K562 (cell line): ENCODE results near the gene MAD1L1. TPM values are rescaled to one million over a fixed set of nuclear protein-coding genes. Genes with fewer than 3 reads are reported as not detected.

Experiments used
- CAMTA2 ChIP-seq: fragments of 250-450 bp; sonication (Bioruptor Pico); conservative IDR thresholded peaks from 2 replicates; pipeline ENCODE4 v1.5.1; 2022
- FOXP1 ChIP-seq: sonication (generic); formaldehyde crosslinking; IDR thresholded peaks from 2 replicates; pipeline ENCODE4 v1.8.0; 2022; ENCODE audit warnings: mild to moderate bottlenecking, missing genetic modification reagents
- KDM5B ChIP-seq: fragments of 200-600 bp; sonication (generic); IDR thresholded peaks from 2 replicates; pipeline ENCODE4 v1.6.1; 2012; ENCODE audit warnings: low read depth, mild to moderate bottlenecking, moderate library complexity, low read length, control low read depth, inconsistent platforms; ENCODE audit not compliant: insufficient replicate concordance
- MAFK ChIP-seq: IDR thresholded peaks from 2 replicates; pipeline ENCODE4 v1.6.1; 2011; ENCODE audit warnings: low read length, improper control_type of control experiment
- MYBL2 ChIP-seq, 2 experiments: fragments of 450-650 bp in 1 of 2; sonication (generic) in 1 of 2; formaldehyde crosslinking in 1 of 2; IDR thresholded peaks; 2 replicates each; pipeline versions ENCODE4 v1.6.1 to v1.8.1; 2017 to 2022; ENCODE audit warnings: borderline replicate concordance in 1 of 2, inconsistent platforms in 1 of 2, low read depth in 1 of 2, mild to moderate bottlenecking in 1 of 2, missing genetic modification reagents in 1 of 2, moderate library complexity in 1 of 2
- MYNN ChIP-seq, 2 experiments: sonication (generic); formaldehyde crosslinking in 1 of 2; IDR thresholded peaks; 2 replicates each; pipeline versions ENCODE4 v1.5.0 to v1.6.1; 2016 to 2020; ENCODE audit warnings: antibody characterized with exemption in 1 of 2, missing genetic modification reagents in 1 of 2
- NFYB ChIP-seq: IDR thresholded peaks from 2 replicates; pipeline ENCODE4 v1.6.1; 2011; ENCODE audit warnings: mild to moderate bottlenecking, moderate library complexity; ENCODE audit not compliant: insufficient read length; ENCODE audit errors: extremely low read depth
- NR2F6 ChIP-seq: fragments of 450-650 bp; formaldehyde crosslinking; IDR thresholded peaks from 2 replicates; pipeline ENCODE4 v1.4.0; 2020; ENCODE audit warnings: mild to moderate bottlenecking
- SLC30A9 ChIP-seq: fragments of 250-450 bp; sonication (Bioruptor Pico); IDR thresholded peaks from 2 replicates; pipeline ENCODE4 v1.8.0; 2022; ENCODE audit warnings: mild to moderate bottlenecking, moderate library complexity
- THRAP3 ChIP-seq: fragments of 450-650 bp; IDR thresholded peaks from 2 replicates; pipeline ENCODE4 v1.6.1; 2016; ENCODE audit warnings: mild to moderate bottlenecking, inconsistent platforms, borderline replicate concordance
- ZNF133 ChIP-seq: fragments of 250-450 bp; sonication (Bioruptor Pico); IDR thresholded peaks from 2 replicates; pipeline ENCODE4 v1.4.0; 2020; ENCODE audit warnings: mild to moderate bottlenecking
- ZNF384 ChIP-seq: IDR thresholded peaks from 2 replicates; pipeline ENCODE4 v1.6.1; 2012; ENCODE audit warnings: low read depth, low read length, improper control_type of control experiment
- ZNF77 ChIP-seq: fragments of 250-450 bp; sonication (Bioruptor Pico); IDR thresholded peaks from 2 replicates; pipeline ENCODE4 v1.5.0; 2020
- polyA plus RNA-seq, 8 experiments: library from polyadenylated mRNA; depleted of rRNA in 4 of 8; stranded (reverse) in 5 of 8; unstranded in 3 of 8; fragments of >200 nt; fragmentation: Nextera tagmentation in 2 of 8; fragmentation: Illumina TruSeq in 1 of 8; extraction: Ambion mirVana in 2 of 8; extraction: Trizol in 1 of 8; gene quantifications; 2 replicates each; pipeline versions ENCODE4 v1.2.1 to v1.2.3, GENCODE V29; 2011 to 2014; ENCODE audit warnings: inconsistent platforms in 1 of 8, missing spikeins in 1 of 8
- total RNA-seq, 7 experiments: library from RNA; depleted of rRNA in 6 of 7; stranded (reverse); fragments of >200 nt in 6 of 7; fragmentation: Illumina TruSeq in 2 of 7; extraction: Trizol in 2 of 7; gene quantifications; 2 replicates each; pipeline versions ENCODE4 v1.2.1 to v1.2.3, GENCODE V29; 2011 to 2021; ENCODE audit warnings: low replicate concordance in 1 of 7
- TF ChIP-seq, protein P1 (sequence below), 2 experiments: fragments of 450-650 bp; formaldehyde crosslinking in 1 of 2; IDR thresholded peaks; 2 replicates each; pipeline versions ENCODE4 v1.4.0 to v1.6.1; 2014 to 2020; ENCODE audit warnings: mild to moderate bottlenecking in 2 of 2, borderline replicate concordance in 1 of 2, low read depth in 1 of 2
- TF ChIP-seq, protein P2 (sequence below): sonication (generic); formaldehyde crosslinking; IDR thresholded peaks from 2 replicates; pipeline ENCODE4 v1.8.1; 2023; ENCODE audit warnings: mild to moderate bottlenecking, missing genetic modification reagents

MAD1L1 gene
- total and polyA plus RNA-seq, 9 of the 15 experiments (the other 6 are each of a cell fraction or from before 2014, with no cell fraction given), result 1.7 to 89.7 (median 18.0) TPM

- TF ChIP-seq, protein P1, sequence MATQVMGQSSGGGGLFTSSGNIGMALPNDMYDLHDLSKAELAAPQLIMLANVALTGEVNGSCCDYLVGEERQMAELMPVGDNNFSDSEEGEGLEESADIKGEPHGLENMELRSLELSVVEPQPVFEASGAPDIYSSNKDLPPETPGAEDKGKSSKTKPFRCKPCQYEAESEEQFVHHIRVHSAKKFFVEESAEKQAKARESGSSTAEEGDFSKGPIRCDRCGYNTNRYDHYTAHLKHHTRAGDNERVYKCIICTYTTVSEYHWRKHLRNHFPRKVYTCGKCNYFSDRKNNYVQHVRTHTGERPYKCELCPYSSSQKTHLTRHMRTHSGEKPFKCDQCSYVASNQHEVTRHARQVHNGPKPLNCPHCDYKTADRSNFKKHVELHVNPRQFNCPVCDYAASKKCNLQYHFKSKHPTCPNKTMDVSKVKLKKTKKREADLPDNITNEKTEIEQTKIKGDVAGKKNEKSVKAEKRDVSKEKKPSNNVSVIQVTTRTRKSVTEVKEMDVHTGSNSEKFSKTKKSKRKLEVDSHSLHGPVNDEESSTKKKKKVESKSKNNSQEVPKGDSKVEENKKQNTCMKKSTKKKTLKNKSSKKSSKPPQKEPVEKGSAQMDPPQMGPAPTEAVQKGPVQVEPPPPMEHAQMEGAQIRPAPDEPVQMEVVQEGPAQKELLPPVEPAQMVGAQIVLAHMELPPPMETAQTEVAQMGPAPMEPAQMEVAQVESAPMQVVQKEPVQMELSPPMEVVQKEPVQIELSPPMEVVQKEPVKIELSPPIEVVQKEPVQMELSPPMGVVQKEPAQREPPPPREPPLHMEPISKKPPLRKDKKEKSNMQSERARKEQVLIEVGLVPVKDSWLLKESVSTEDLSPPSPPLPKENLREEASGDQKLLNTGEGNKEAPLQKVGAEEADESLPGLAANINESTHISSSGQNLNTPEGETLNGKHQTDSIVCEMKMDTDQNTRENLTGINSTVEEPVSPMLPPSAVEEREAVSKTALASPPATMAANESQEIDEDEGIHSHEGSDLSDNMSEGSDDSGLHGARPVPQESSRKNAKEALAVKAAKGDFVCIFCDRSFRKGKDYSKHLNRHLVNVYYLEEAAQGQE (IDR thresholded peaks at IDR 0.05; ENCODE audit: borderline replicate concordance), result no peak
- TF ChIP-seq, protein P1 (CRISPR knock-in tag; IDR thresholded peaks at IDR 0.05; ENCODE audit: low read depth), result peak; percentile 62; the same call in 1 of the 2 replicates
- TF ChIP-seq MAFK (peak; percentile 89; the same call in 1 of the 2 replicates), ZNF384 (no peak), MYNN (IDR thresholded peaks at IDR 0.05) (peak; percentile 46; the same call in 1 of the 2 replicates), MYNN (CRISPR knock-in tag; IDR thresholded peaks at IDR 0.05) (no peak), THRAP3 (no peak), ZNF77 (no peak), ZNF133 (CRISPR knock-in tag) (no peak), KDM5B (peak; percentile 84), NFYB (no peak), MYBL2 (IDR thresholded peaks at IDR 0.05; ENCODE audit: low read depth) (no peak), MYBL2 (CRISPR knock-in tag; IDR thresholded peaks at IDR 0.05; ENCODE audit: borderline replicate concordance) (no peak), CAMTA2 (CRISPR knock-in tag) (no peak), NR2F6 (CRISPR knock-in tag) (no peak), SLC30A9 (CRISPR knock-in tag) (no peak), FOXP1 (CRISPR knock-in tag) (no peak)
- TF ChIP-seq, protein P2, sequence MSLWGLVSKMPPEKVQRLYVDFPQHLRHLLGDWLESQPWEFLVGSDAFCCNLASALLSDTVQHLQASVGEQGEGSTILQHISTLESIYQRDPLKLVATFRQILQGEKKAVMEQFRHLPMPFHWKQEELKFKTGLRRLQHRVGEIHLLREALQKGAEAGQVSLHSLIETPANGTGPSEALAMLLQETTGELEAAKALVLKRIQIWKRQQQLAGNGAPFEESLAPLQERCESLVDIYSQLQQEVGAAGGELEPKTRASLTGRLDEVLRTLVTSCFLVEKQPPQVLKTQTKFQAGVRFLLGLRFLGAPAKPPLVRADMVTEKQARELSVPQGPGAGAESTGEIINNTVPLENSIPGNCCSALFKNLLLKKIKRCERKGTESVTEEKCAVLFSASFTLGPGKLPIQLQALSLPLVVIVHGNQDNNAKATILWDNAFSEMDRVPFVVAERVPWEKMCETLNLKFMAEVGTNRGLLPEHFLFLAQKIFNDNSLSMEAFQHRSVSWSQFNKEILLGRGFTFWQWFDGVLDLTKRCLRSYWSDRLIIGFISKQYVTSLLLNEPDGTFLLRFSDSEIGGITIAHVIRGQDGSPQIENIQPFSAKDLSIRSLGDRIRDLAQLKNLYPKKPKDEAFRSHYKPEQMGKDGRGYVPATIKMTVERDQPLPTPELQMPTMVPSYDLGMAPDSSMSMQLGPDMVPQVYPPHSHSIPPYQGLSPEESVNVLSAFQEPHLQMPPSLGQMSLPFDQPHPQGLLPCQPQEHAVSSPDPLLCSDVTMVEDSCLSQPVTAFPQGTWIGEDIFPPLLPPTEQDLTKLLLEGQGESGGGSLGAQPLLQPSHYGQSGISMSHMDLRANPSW (CRISPR knock-in tag), result peak; percentile 92; the same call in 1 of the 2 replicates
Observed at GRCh38 chr7:2232766-2233520, at the start of gene MAD1L1 (continued).
